GM18505 (cell line): ENCODE results near the gene KAT6B.
"Not testable (repeated sequence)": the region's sequence is repeated elsewhere in the genome, so short reads cannot be mapped to it uniquely, and the experiment has no call there.

Experiments
- ATAC-seq: cut with Tn5 transposase; IDR thresholded peaks from one replicate; pipeline ENCODE4 v1.9.1; 2021; ENCODE audit not compliant: unreplicated experiment
- POLR2A ChIP-seq: IDR thresholded peaks from 4 replicates; pipeline ENCODE4 v1.6.1; 2011; ENCODE audit warnings: borderline replicate concordance; ENCODE audit not compliant: insufficient read depth, insufficient read length; ENCODE audit errors: extremely low read depth

The KAT6B gene

GRCh38 chr10:74877898-74878297 is 51.5 kb downstream of the KAT6B start:
- ATAC-seq, result no peak
- no peak for TF ChIP-seq POLR2A

GRCh38 chr10:74880041-74880440 is 53.6 kb downstream of the KAT6B start:
- no peak for TF ChIP-seq POLR2A
- no peak for ATAC-seq

GRCh38 chr10:74881253-74881884 is 55.0 kb downstream of the KAT6B start:
- TF ChIP-seq POLR2A, result no peak
- no peak for ATAC-seq

- no peak for TF ChIP-seq POLR2A
- ATAC-seq, result no peak
Observed at GRCh38 chr10:74882427-74882826, 56.0 kb downstream of the KAT6B start.

- TF ChIP-seq POLR2A, result no peak
- no peak for ATAC-seq
Observed at GRCh38 chr10:74882831-74883230, 56.4 kb downstream of the KAT6B start.

- no peak for TF ChIP-seq POLR2A
- no peak for ATAC-seq
Observed at GRCh38 chr10:74883428-74883827, 57.0 kb downstream of the KAT6B start.

- no peak for TF ChIP-seq POLR2A
- no peak for ATAC-seq
Observed at GRCh38 chr10:74887614-74888284, 61.3 kb downstream of the KAT6B start.

GRCh38 chr10:74888962-74889661 is 62.7 kb downstream of the KAT6B start:
- no peak for TF ChIP-seq POLR2A
- ATAC-seq, result no peak

- TF ChIP-seq POLR2A, result no peak
- no peak for ATAC-seq
Observed at GRCh38 chr10:74889662-74889998, 63.2 kb downstream of the KAT6B start.

- ATAC-seq, result no peak
- TF ChIP-seq POLR2A, result no peak
Observed at GRCh38 chr10:74890460-74890859, 64.1 kb downstream of the KAT6B start.

- TF ChIP-seq POLR2A, result no peak
- ATAC-seq, result no peak
Observed at GRCh38 chr10:74891053-74891452, 64.7 kb downstream of the KAT6B start.

GRCh38 chr10:74892839-74893238 is 66.4 kb downstream of the KAT6B start:
- TF ChIP-seq POLR2A, result no peak
- no peak for ATAC-seq

- ATAC-seq, result not testable (repeated sequence)
Observed at GRCh38 chr10:74893329-74893728, 66.9 kb downstream of the KAT6B start.
